ENCODE results near the gene RAB23.

Gene RAB23

GRCh38 chr6:57183336-57183735 is 38.8 kb downstream of the RAB23 start:
- no peak for TF ChIP-seq GATA1 (IDR thresholded peaks at IDR 0.05; ENCODE audit: low read depth, low read length)
- no peak for TF ChIP-seq POLR2A (IDR thresholded peaks at IDR 0.05; ENCODE audit: low read length)
- no peak for DNase-seq

- DNase-seq, result peak; percentile 24 to 71
- TF ChIP-seq GATA1 (IDR thresholded peaks at IDR 0.05; ENCODE audit: low read depth, low read length) (no peak), POLR2A (IDR thresholded peaks at IDR 0.05; ENCODE audit: low read length) (no peak)
Measured at GRCh38 chr6:57182017-57182432, 40.1 kb downstream of the RAB23 start.

- DNase-seq, result no peak
- no peak for TF ChIP-seq POLR2A (IDR thresholded peaks at IDR 0.05; ENCODE audit: low read length)
- no peak for TF ChIP-seq GATA1 (IDR thresholded peaks at IDR 0.05; ENCODE audit: low read depth, low read length)
Measured at GRCh38 chr6:57180596-57180995, 41.5 kb downstream of the RAB23 start.

GRCh38 chr6:57177545-57178265 is 44.4 kb downstream of the RAB23 start:
- no peak for DNase-seq
- no peak for TF ChIP-seq POLR2A (IDR thresholded peaks at IDR 0.05; ENCODE audit: low read length)
- no peak for TF ChIP-seq GATA1 (IDR thresholded peaks at IDR 0.05; ENCODE audit: low read depth, low read length)

GRCh38 chr6:57174511-57174907 is 47.6 kb downstream of the RAB23 start:
- DNase-seq, result no peak
- TF ChIP-seq POLR2A (IDR thresholded peaks at IDR 0.05; ENCODE audit: low read length), result no peak
- TF ChIP-seq GATA1 (IDR thresholded peaks at IDR 0.05; ENCODE audit: low read depth, low read length), result no peak

- TF ChIP-seq GATA1 (IDR thresholded peaks at IDR 0.05; ENCODE audit: low read depth, low read length) (no peak), POLR2A (IDR thresholded peaks at IDR 0.05; ENCODE audit: low read length) (no peak)
- DNase-seq, result peak; percentile 41 to 55
Measured at GRCh38 chr6:57173886-57174510, 48.1 kb downstream of the RAB23 start.

- DNase-seq, result peak; percentile 61 to 64
- no peak for TF ChIP-seq POLR2A (IDR thresholded peaks at IDR 0.05; ENCODE audit: low read length)
- TF ChIP-seq GATA1 (IDR thresholded peaks at IDR 0.05; ENCODE audit: low read depth, low read length), result no peak
Measured at GRCh38 chr6:57173056-57173885, 48.8 kb downstream of the RAB23 start.

GRCh38 chr6:57172136-57173055 is 49.7 kb downstream of the RAB23 start, which contains the start of gene BAG2:
TSS of gene BAG2 (plus strand) at chr6:57172326. CDS start at chr6:57172698, 372 bp downstream.
- TF ChIP-seq GATA1 (IDR thresholded peaks at IDR 0.05; ENCODE audit: low read depth, low read length), result no peak
- peak; percentile 95 for TF ChIP-seq POLR2A (IDR thresholded peaks at IDR 0.05; ENCODE audit: low read length)
- DNase-seq, result peak; percentile 93 to 94

GRCh38 chr6:57165080-57165479 is 57.0 kb downstream of the RAB23 start:
- peak in 1 of 2 experiments; percentile 7 for DNase-seq
- TF ChIP-seq POLR2A (IDR thresholded peaks at IDR 0.05; ENCODE audit: low read length) (no peak), GATA1 (IDR thresholded peaks at IDR 0.05; ENCODE audit: low read depth, low read length) (no peak)

- TF ChIP-seq GATA1 (IDR thresholded peaks at IDR 0.05; ENCODE audit: low read depth, low read length) (no peak), POLR2A (IDR thresholded peaks at IDR 0.05; ENCODE audit: low read length) (no peak)
- no peak for DNase-seq
Measured at GRCh38 chr6:57163956-57164355, 58.2 kb downstream of the RAB23 start.

GRCh38 chr6:57162516-57162915 is 59.6 kb downstream of the RAB23 start:
- no peak for DNase-seq
- TF ChIP-seq POLR2A (IDR thresholded peaks at IDR 0.05; ENCODE audit: low read length) (no peak), GATA1 (IDR thresholded peaks at IDR 0.05; ENCODE audit: low read depth, low read length) (no peak)

- TF ChIP-seq POLR2A (IDR thresholded peaks at IDR 0.05; ENCODE audit: low read length) (no peak), GATA1 (IDR thresholded peaks at IDR 0.05; ENCODE audit: low read depth, low read length) (no peak)
- no peak for DNase-seq
Measured at GRCh38 chr6:57162028-57162427, 60.1 kb downstream of the RAB23 start.

GRCh38 chr6:57159127-57159526 is 63.0 kb downstream of the RAB23 start:
- no peak for DNase-seq
- TF ChIP-seq POLR2A (IDR thresholded peaks at IDR 0.05; ENCODE audit: low read length), result no peak
- TF ChIP-seq GATA1 (IDR thresholded peaks at IDR 0.05; ENCODE audit: low read depth, low read length), result no peak

Data from erythroblast (primary cell).